OCI-LY3 (cell line): ENCODE results near the gene FMNL2.

Experiments used
- H2AFZ ChIP-seq: fragments of 200-600, 300-600 bp; shearing (Covaris generic); 2 replicates; pipeline ENCODE4 v1.6.0; 2014; ENCODE audit warnings: antibody characterized with exemption, low read depth, low read length
- H3K27ac ChIP-seq: fragments of 200-600, 300-600 bp; sonication (generic); 2 replicates; pipeline ENCODE4 v1.5.1; 2014; ENCODE audit warnings: mild to moderate bottlenecking, low read length, moderate library complexity, mixed read lengths
- H3K27me3 ChIP-seq: fragments of 200-600, 300-600 bp; sonication (generic); 2 replicates; pipeline ENCODE4 v1.6.1; 2014; ENCODE audit warnings: low read depth, low read length, mixed read lengths
- H3K36me3 ChIP-seq: fragments of 200-600, 300-600 bp; sonication (generic); replicated peaks from 2 replicates; pipeline ENCODE3; 2014; ENCODE audit warnings: low read depth, low read length, mixed read lengths
- H3K4me1 ChIP-seq: fragments of 300-600, 200-600 bp; sonication (generic); 2 replicates; pipeline ENCODE4 v1.6.1; 2014; ENCODE audit warnings: low read length, mixed read lengths
- H3K4me2 ChIP-seq: fragments of 200-600, 300-600 bp; sonication (generic); 2 replicates; pipeline ENCODE4 v1.6.1; 2014; ENCODE audit warnings: low read length, mixed read lengths
- H3K4me3 ChIP-seq: fragments of 300-600, 200-600 bp; sonication (generic); 2 replicates; pipeline ENCODE4 v1.5.1; 2014; ENCODE audit warnings: antibody characterized with exemption, mild to moderate bottlenecking, low read length, moderate library complexity
- H3K79me2 ChIP-seq: fragments of 300-600, 200-600 bp; shearing (Covaris generic); 2 replicates; pipeline ENCODE4 v1.6.1; 2014; ENCODE audit warnings: mild to moderate bottlenecking, low read length, mixed read lengths
- H3K9ac ChIP-seq: fragments of 300-600, 200-600 bp; shearing (Covaris generic); 2 replicates; pipeline ENCODE4 v1.6.0; 2014; ENCODE audit warnings: mild to moderate bottlenecking, low read length, moderate library complexity
- H3K9me3 ChIP-seq: fragments of 200-600, 300-600 bp; shearing (Covaris generic); 2 replicates; pipeline ENCODE4 v1.6.1; 2014; ENCODE audit warnings: low read length, mixed read lengths; ENCODE audit not compliant: insufficient read depth
- H4K20me1 ChIP-seq: fragments of 200-600, 300-600 bp; sonication (generic); 2 replicates; pipeline ENCODE4 v1.6.1; 2016; ENCODE audit warnings: low read length, mixed read lengths; ENCODE audit not compliant: insufficient read depth
- EZH2phosphoT487 ChIP-seq: fragments of 200-600 bp; shearing (Covaris generic); IDR thresholded peaks from 2 replicates; pipeline ENCODE4 v1.6.1; 2018; ENCODE audit warnings: antibody characterized with exemption, mixed run types, low read depth
- TF ChIP-seq, protein P1 (sequence below): fragments of 200-600, 300-600 bp; sonication (generic); IDR thresholded peaks from 2 replicates; pipeline ENCODE4 v1.5.1; 2014; ENCODE audit warnings: antibody characterized with exemption, low read length, low read depth

Gene FMNL2

DNA sequence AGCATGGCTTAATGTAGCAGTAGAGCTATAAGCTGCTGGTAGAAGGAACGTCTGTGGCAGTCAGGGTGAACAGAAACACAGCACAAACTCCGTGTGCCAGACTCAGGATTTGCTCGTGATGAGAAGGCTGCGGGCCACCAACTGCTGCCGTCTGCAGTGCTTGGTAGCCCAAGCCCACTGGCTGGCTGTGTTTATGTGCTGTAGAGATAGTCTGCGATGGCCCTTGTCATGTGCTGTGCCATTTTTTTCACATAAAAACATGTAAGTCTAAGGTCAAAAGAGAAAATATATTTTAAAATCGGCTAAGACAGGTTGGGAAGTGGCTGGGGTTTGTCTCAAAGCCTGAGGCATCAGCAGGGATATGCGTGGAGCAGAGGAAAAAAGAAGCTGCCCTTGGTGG, 303.6 kb downstream of the FMNL2 start:
- no peak for TF ChIP-seq EZH2phosphoT487
- TF ChIP-seq, protein P1, sequence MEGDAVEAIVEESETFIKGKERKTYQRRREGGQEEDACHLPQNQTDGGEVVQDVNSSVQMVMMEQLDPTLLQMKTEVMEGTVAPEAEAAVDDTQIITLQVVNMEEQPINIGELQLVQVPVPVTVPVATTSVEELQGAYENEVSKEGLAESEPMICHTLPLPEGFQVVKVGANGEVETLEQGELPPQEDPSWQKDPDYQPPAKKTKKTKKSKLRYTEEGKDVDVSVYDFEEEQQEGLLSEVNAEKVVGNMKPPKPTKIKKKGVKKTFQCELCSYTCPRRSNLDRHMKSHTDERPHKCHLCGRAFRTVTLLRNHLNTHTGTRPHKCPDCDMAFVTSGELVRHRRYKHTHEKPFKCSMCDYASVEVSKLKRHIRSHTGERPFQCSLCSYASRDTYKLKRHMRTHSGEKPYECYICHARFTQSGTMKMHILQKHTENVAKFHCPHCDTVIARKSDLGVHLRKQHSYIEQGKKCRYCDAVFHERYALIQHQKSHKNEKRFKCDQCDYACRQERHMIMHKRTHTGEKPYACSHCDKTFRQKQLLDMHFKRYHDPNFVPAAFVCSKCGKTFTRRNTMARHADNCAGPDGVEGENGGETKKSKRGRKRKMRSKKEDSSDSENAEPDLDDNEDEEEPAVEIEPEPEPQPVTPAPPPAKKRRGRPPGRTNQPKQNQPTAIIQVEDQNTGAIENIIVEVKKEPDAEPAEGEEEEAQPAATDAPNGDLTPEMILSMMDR, result no peak
- no peak overlapping the region for H3K4me3 ChIP-seq
- H3K9me3 ChIP-seq, result no peaks in the 10 kb centered on the region
- H3K4me2 ChIP-seq, result no peak overlapping the region
- H2AFZ ChIP-seq, result no peak overlapping the region
- no peaks in the 10 kb centered on the region for H3K27me3 ChIP-seq
- H3K36me3 ChIP-seq, result no peaks in the 10 kb centered on the region
- H3K79me2 ChIP-seq, result no peaks in the 10 kb centered on the region
- no peak overlapping the region for H3K27ac ChIP-seq
- H3K9ac ChIP-seq, result no peak overlapping the region
- H4K20me1 ChIP-seq, result no peaks in the 10 kb centered on the region
- H3K4me1 ChIP-seq, result no peaks in the 10 kb centered on the region

DNA sequence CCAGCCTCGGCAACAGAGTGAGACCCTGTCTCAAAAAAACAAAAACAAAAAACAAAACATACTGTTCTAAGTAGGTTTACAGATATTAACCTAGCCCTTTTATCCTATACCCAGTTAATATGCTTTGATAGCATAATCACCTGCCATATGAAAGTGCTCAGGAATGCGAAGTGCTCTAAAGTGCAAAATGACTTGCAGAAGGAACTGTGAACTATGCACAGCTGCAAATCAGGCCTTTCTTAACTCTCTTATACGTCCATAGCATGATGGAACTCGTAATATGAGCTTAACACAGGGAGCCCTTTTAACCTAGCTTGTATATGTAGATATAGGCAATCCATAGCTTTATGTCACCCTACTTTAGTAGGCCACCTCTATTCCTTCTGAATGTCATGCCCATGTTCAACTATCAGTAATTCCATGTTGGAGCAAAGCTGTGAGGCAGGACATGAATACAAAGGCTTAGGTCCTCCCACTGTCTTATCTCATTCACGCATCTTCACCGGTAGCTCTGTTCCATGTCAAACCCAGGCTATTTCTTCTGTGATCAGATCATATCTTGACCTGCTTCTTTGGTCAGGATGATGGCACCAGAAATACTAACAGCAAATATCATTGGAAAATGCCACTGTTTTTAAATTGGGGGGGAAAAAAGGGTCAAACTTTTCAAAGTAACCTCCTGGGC, 309.4 kb downstream of the FMNL2 start:
- no peaks in the 10 kb centered on the region for H3K27me3 ChIP-seq
- no peak for TF ChIP-seq EZH2phosphoT487
- TF ChIP-seq, protein P1, result no peak
- peaks cover 9% of the 10 kb centered on the region for H3K36me3 ChIP-seq
- H3K4me1 ChIP-seq, result no peaks in the 10 kb centered on the region
- H2AFZ ChIP-seq, result no peak overlapping the region
- H3K27ac ChIP-seq, result no peak overlapping the region
- no peak overlapping the region for H3K9ac ChIP-seq
- no peak overlapping the region for H3K4me3 ChIP-seq
- H3K79me2 ChIP-seq, result no peaks in the 10 kb centered on the region
- H3K4me2 ChIP-seq, result no peak overlapping the region
- no peaks in the 10 kb centered on the region for H3K9me3 ChIP-seq
- no peaks in the 10 kb centered on the region for H4K20me1 ChIP-seq

DNA sequence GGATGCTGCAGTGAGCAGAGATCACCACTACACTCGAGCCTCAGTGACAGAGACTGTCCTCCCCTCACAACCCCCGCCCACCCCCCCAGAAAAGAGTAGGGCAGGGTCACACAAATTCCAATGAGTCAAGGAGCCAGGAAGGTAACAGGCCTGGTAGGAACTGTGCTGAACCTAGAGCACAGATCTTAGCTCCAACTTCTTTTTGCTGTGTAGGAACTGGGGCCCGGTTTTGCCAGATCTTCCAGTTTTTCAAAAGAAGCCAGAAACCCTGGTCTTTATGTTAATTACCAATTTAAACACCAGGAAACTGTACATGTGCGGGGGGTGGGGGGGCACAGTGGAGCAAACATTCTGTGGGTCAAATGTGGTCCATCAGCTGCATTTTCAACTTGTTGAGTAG, 311.3 kb downstream of the FMNL2 start:
- no peaks in the 10 kb centered on the region for H3K79me2 ChIP-seq
- no peak overlapping the region for H2AFZ ChIP-seq
- no peaks in the 10 kb centered on the region for H3K27me3 ChIP-seq
- peaks cover 9% of the 10 kb centered on the region for H3K36me3 ChIP-seq
- H3K9ac ChIP-seq, result no peak overlapping the region
- H3K9me3 ChIP-seq, result no peaks in the 10 kb centered on the region
- no peak overlapping the region for H3K4me2 ChIP-seq
- H3K27ac ChIP-seq, result no peak overlapping the region
- H4K20me1 ChIP-seq, result no peaks in the 10 kb centered on the region
- no peaks in the 10 kb centered on the region for H3K4me1 ChIP-seq
- no peak for TF ChIP-seq EZH2phosphoT487
- TF ChIP-seq, protein P1, result no peak
- H3K4me3 ChIP-seq, result no peak overlapping the region

DNA sequence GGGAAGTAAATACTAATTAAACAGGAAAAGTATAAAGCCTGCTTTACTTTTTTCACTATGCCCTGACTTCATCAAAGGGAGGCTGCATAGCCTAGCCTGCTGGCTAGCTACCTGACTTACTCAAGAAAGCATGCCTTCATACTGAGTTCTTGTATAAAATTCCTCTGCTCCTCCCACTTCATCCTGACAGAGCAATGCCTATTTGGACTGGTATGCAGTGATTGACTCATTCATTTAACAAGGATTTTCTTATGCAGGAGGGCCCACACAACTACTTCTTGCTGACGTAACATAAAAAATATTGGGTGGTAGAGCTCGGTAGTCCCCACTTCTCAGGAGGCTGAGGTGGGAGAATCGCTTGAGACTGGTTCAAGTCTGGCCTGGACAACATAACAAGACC, 311.8 kb downstream of the FMNL2 start:
- no peak overlapping the region for H2AFZ ChIP-seq
- no peaks in the 10 kb centered on the region for H3K79me2 ChIP-seq
- H3K4me2 ChIP-seq, result no peak overlapping the region
- H3K27ac ChIP-seq, result no peak overlapping the region
- TF ChIP-seq EZH2phosphoT487, result no peak
- TF ChIP-seq, protein P1, result no peak
- H3K4me3 ChIP-seq, result no peak overlapping the region
- H3K9ac ChIP-seq, result no peak overlapping the region
- H3K9me3 ChIP-seq, result no peaks in the 10 kb centered on the region
- no peaks in the 10 kb centered on the region for H4K20me1 ChIP-seq
- peaks cover 10% of the 10 kb centered on the region for H3K36me3 ChIP-seq
- H3K4me1 ChIP-seq, result no peaks in the 10 kb centered on the region
- no peaks in the 10 kb centered on the region for H3K27me3 ChIP-seq
